Measurements from ENCODE around the gene FCN2.

The FCN2 gene

DNA sequence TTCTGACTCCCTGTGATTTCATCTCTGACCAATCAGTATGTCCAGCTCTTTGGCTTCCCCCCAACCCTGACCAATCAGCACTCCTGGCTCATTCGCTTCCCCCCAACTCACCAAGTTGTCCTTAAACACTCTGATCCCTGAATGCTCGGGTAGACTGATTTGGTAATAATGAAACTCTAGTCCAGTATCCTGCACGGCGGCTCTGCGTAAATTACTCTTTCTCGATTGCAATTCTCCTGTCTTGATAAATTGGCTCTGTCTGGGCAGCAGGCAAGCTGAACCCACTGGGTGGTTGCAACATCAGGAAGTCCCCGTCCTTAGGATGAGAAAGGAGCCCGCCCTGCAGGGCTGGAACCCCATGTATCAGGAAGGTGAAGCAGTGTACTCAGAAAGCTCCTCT lies 10.4 kb downstream of the FCN2 start:
- CTCF ChIA-PET = no interaction called here
- TF ChIP-seq, protein P1, sequence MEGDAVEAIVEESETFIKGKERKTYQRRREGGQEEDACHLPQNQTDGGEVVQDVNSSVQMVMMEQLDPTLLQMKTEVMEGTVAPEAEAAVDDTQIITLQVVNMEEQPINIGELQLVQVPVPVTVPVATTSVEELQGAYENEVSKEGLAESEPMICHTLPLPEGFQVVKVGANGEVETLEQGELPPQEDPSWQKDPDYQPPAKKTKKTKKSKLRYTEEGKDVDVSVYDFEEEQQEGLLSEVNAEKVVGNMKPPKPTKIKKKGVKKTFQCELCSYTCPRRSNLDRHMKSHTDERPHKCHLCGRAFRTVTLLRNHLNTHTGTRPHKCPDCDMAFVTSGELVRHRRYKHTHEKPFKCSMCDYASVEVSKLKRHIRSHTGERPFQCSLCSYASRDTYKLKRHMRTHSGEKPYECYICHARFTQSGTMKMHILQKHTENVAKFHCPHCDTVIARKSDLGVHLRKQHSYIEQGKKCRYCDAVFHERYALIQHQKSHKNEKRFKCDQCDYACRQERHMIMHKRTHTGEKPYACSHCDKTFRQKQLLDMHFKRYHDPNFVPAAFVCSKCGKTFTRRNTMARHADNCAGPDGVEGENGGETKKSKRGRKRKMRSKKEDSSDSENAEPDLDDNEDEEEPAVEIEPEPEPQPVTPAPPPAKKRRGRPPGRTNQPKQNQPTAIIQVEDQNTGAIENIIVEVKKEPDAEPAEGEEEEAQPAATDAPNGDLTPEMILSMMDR (IDR thresholded peaks at IDR 0.05; ENCODE audit: control extremely low read depth, extremely low read depth, low read depth, missing control alignments) = no peak
- POLR2A ChIA-PET = no interaction called here
- no peak for DNase-seq (ENCODE audit: extremely low spot score)

DNA sequence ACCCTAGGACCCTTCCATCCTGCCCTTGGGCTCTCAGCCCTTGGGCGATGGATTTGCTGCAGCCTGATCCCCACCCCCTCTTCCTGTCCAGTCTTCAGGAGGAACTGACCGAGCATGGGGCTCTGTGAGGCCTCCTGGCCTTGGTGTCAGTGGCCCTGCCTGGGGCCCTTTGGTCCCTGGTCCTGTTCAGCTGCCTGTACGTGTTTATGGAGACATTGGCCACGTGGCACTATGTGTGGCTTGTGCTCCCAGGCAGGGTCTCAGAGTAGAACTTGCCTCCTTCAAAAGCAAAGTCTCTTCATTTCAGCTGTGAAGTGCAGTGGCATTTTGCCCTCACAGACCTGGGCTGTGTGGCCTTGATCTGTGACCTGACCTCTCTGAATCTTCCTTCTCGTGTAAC lies 11.1 kb downstream of the FCN2 start:
- TF ChIP-seq, protein P1 (IDR thresholded peaks at IDR 0.05; ENCODE audit: control extremely low read depth, extremely low read depth, low read depth, missing control alignments) = no peak
- ChIA-PET POLR2A (no interaction called here), CTCF (no interaction called here)
- DNase-seq (ENCODE audit: extremely low spot score) = no peak

DNA sequence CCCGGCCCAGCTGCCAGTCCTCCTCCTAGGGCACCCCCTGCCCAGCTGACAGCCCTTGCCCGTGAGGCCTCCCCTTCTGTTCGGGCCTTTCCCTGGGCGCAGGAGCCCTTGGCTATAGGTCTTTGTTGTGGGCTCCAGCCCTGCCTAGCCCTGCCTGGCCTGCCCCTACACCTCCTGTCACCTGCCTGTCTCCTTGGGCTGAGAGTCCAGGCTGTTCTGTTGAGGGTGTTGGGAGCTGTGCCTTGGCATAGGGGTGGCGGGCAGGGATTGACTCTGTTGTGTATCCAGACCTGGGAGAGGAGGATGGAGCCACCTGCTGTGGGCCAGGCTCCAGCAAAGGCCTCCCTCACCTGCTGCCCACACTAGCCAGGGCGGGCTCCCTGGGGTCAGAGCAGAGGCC lies 11.6 kb downstream of the FCN2 start:
- ChIA-PET CTCF (no interaction called here), POLR2A (no interaction called here)
- TF ChIP-seq, protein P1 (IDR thresholded peaks at IDR 0.05; ENCODE audit: control extremely low read depth, extremely low read depth, low read depth, missing control alignments) = no peak
- DNase-seq (ENCODE audit: extremely low spot score) = no peak

DNA sequence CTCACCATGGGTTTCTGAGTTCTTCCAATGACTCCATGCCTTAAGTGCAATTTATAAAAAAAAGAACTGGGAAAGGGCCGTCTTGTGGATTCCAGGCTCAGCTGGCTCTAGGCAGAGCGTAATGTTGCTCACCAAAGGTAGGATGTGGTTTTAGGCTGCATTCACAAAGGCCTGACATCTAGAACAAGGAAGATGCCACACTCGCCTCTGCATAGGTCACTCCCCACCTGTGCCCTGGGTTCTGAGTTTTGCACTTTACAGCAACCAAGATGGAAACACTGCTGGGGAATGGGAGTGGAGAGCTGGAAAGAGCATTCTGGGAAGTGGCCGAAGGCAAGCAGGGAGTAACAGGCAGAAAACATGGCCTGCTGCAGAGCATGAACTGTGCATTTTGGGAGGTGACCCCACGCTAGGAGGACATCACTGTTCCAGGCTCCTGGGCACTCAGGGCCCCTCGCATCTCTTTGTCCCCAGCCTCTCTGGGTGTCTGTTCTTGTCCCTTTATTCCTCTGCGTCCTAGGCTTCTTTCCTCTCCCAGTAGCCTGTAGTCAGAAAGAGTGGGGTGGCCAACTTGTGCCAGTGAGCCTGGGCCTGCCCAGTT lies 12.3 kb downstream of the FCN2 start:
- ChIA-PET CTCF (no interaction called here), POLR2A (no interaction called here)
- DNase-seq (ENCODE audit: extremely low spot score) = no peak
- TF ChIP-seq, protein P1 (IDR thresholded peaks at IDR 0.05; ENCODE audit: control extremely low read depth, extremely low read depth, low read depth, missing control alignments) = no peak

DNA sequence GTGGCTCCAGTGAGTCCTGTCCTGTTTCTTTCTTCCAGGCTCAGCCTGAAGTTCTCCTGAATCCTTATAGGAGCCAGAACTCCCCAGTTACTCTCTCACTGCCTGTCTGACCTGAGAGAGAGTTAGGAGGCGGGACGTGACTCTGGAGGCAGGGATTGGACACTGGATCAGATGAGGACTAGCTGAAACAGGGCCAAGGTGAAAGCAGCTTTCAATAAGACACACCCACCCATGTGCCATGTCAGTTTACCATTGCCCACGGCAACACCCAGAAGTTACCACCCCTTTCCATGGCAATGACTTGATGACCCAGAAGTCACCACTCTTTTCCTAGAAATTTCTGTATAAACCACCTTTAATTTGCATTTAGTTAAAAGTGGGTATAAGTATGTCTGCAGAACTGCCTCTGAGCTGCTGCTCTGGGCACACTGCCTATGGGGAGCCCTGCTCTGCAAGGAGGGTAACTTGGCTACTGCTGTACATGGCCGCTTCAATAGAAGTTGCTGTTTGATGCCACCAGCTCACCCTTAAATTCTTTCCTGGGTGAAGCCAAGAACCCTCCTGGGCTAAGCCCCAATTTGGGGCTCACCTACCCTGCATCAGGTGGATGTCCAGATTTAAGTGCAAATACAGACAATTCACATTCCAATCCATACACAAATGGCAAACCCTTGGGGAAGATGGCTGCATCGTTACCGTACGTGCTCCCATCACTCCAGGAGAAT lies 13.7 kb downstream of the FCN2 start:
- TF ChIP-seq, protein P1 (IDR thresholded peaks at IDR 0.05; ENCODE audit: control extremely low read depth, extremely low read depth, low read depth, missing control alignments) = no peak

DNA sequence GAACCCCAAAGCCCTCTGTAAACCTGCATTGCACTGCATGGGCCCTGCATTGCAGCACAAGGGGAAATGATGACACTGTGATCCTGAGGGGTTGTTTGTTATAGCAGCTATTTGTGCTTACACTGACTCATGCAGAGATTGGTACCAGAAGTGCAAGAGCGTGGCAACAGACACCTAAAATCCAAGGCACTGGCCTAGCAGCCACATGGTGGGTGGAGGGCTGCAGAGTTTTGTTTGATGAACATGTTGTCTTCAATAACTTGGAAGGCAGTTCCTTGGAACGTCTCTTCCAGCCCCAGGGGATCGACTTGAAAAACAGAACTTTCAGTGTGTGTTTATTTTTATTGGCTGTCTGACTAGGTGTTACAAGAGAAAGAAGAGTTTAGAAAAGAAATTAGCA lies 14.5 kb downstream of the FCN2 start:
- TF ChIP-seq, protein P1 (IDR thresholded peaks at IDR 0.05; ENCODE audit: control extremely low read depth, extremely low read depth, low read depth, missing control alignments) = no peak
- no peak for DNase-seq (ENCODE audit: extremely low spot score)
- POLR2A ChIA-PET = no interaction called here
- CTCF ChIA-PET = no interaction called here

More for the DNA sequence above, 13.7 kb downstream of the FCN2 start:
- no peak for DNase-seq (ENCODE audit: extremely low spot score)
- ChIA-PET POLR2A (no interaction called here), CTCF (no interaction called here)
